GM18909 (cell line): ENCODE data around the gene CBX6.
"Not testable (repeated sequence)": the region's sequence is repeated elsewhere in the genome, so short reads cannot be mapped to it uniquely, and the experiment has no call there.

Experiments
- ATAC-seq: cut with Tn5 transposase; IDR thresholded peaks from one replicate; pipeline ENCODE4 v1.9.1; 2021; ENCODE audit warnings: mild to moderate bottlenecking; ENCODE audit not compliant: unreplicated experiment, poor library complexity

The CBX6 gene

DNA sequence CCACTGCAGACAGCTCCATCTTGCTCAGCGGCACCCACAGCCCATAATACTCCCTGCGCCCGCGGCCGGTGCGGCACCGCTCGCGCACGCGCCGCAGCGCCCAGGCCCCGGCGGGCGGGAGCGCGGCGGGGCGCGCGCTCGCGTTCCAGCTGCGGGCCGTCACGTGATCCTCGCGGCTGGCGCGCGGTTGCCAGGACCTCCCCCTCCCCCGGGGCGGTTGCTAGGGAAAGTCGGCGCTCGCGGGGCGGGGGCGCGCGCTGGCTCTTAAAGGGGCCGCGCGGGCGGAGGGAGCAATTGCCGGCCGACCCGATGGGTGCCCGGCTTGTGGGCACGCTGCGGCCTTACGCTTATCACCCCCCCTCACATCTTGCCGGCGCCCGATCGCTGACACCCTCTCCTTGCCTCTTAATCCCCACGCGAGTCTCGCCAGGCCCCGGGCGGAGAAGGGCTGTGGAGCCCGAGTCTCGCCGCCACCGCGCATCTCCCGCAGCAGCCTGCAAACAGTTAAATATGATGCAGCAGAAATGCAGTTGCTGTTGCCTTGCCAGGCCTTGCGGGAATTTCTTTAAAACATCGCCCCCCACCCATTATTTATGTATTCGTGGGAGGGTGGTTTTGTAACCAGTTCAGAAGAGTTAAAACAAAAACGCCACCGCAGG is at the start of gene CBX6:
Gene CBX6 (minus strand): TSS at position 45 of the 659 bp plus-strand sequence. CDS start 26 bp downstream, at position 19.
- ATAC-seq = peak; percentile 71

DNA sequence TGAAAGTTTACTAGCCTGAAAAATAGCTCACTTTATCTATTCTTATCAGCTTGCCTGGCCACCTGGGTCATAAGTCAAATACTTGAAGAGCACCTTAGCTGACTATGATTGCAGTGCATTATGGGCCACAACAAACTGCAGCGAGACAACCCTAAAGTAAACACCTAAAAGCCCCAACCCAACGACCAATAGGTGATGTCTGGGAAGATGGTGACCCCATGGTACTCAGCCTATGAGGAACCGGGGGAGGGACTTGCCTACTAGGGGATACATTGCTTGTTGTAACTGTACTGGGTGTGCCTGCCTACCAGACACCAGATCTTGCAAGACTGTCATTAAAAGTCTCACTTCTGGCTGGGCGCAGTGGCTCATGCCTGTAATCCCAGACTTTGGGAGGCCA is 49.8 kb upstream of the CBX6 start:
- ATAC-seq = no peak

DNA sequence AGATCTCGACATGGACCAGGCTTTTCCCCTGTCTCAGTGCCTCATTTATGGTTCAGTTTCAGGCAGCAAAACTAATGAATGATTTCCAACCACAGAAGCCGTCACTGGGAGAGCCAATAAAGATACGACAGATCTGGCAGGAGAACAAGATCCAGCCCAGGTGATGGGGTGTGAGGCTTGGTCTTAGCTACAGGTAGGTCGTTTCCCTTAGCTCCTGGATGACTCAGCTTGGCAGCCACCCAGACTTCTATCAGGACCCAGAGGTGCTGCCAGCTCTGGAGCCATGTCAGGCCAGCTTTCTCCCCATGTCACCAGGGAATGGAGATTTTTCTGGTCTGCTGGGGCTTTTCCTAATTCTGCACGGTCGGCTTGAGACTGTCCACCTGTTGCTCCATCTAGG is 49.1 kb upstream of the CBX6 start:
- no peak for ATAC-seq

DNA sequence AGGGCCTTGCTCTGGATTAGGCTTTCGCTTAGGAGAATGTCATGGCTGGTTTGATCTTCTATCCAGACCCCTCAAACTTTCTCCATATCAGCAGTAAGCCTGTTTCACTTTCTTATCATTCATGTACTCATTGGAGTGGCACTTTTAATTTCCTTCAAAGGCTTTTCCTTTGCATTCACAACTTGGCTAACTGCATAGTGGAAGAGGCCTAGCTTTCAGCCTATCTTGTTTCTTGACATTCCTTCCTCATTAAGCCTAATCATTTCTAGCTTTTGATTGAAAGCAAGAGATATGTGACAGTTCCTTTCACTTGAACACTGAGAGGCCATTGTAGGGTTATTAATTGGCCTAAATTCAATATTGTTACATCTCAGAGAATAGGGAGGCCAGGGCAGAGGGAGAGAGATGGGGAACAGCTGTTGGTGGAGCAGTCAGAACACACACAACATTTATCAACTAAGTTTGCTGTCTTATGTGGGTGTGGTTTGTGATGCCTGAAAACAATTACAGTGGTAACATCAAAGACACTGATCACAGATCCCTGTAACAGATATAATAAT is 47.7 kb upstream of the CBX6 start:
- no peak for ATAC-seq

DNA sequence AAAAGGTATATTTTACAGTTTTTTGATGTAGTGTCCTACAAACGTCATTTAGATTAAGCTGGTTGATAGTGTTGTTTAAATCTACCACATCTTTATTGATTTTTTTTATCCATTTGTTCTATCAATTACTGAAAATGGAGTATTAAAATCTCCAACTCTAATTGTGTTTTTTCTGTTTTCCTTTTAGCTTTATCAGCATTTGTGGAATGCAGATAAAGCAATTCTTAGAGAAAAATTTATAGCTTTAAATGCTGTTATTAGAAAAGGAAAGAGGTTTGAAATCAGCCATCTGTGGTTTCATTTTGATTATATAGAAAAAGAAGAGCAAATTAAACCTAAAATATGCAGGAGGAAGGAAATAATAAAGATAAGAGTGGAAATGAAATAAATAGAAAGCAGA is 39.4 kb upstream of the CBX6 start:
- ATAC-seq = no peak

- no peak for ATAC-seq
Observed at GRCh38 chr22:38907767-38908166, 35.8 kb upstream of the CBX6 start.

DNA sequence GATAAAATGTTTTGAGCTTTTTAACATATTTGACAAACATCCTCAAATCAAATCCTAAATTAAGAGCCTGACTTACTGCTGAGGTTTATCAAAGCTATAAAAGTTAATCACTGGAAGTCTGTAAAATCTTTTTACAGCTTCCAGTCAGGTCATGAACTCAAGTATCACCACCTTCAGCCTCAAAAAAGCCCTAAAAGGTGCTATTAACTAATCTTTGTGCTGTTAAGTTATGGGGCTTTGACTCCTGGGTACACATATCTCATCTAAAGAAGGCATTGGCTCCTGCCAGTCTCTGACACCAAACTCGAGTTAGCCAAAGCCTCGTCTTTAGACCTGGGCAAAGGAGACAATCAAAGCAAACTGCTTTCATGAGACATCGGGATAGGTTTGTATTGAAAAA is 34.0 kb upstream of the CBX6 start:
- no peak for ATAC-seq

DNA sequence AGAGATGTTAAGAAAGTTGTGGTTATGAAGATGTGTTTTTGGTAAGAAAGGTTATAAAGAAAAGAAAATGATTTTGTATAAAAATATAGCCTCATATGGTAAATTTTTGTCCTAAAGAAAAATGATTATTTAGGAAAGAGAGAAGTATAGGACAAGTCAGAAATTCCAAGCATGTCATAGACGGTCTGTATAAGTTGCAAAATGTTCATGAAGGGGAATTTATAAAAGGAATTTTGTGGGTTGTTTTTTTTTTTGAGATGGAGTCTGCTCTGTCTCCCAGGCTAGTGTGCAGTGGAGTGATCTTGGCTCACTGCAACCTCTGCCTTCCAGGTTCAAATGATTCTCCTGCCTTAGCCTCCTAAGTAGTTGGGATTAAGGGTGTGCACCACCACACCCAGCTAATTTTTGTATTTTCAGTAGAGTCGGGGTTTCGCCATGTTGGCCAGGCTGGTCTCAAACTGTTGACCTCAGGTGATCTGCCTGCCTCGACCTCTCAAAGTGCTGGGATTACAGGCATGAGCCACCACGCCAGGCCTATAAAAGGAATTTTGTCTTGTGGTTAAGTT is 32.1 kb upstream of the CBX6 start:
- ATAC-seq = not testable (repeated sequence)

GRCh38 chr22:38901111-38901641 is 29.2 kb upstream of the CBX6 start:
- no peak for ATAC-seq

DNA sequence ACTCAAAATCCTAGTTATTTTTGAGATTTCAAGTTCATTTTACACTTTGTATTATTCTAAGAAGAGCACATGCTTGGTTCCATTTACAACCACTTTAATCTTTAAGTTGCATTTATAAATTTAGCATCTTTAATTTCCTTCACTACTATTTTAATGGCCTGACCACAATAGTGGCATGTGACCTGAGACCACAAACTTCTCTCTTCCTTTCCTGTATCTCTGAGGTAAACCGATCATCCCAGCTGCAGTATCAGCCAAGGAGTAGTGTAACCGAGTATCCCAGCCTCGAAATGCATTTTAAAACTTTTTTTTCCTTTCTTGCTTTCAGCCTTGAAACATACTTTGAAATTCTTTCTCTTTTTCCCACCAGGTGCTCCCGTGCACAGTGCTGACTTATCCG is 28.7 kb upstream of the CBX6 start:
- no peak for ATAC-seq

GRCh38 chr22:38891256-38891655 is 19.2 kb upstream of the CBX6 start:
- no peak for ATAC-seq

- ATAC-seq = no peak
Observed at GRCh38 chr22:38890377-38890776, 18.4 kb upstream of the CBX6 start.

- ATAC-seq = no peak
Observed at GRCh38 chr22:38886333-38886732, 14.3 kb upstream of the CBX6 start.

DNA sequence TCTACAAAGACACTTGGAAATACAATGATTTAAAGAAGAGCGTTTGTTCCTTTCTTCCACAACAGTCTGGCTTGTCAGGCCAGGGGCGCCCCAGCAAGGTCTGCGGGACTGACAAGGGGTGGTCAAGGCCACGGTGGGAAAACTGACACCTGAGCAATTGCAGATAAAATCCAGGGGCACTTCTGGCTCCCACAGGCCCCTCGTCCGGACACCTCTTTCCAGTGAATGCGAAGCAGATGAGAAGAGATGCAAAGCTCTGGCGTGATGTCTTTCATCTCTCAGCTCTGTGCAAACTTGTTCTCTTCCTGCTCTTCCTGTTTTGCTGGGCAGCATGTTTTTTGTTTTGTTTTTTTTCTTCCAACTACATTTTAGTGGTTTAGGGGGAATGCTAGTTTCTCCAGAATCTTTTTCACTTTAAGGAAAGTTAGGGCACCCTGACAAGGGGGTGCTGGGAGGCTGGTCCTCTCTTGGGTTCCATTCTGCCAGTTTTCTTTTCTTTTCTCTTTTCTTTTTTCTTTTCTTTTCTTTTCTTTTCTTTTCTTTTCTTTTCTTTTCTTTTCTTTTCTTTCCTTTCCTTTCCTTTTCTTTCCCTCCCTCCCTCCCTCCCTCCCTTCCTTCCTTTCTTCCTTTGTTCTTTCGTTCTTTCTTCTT is 11.1 kb upstream of the CBX6 start:
- ATAC-seq = no peak

DNA sequence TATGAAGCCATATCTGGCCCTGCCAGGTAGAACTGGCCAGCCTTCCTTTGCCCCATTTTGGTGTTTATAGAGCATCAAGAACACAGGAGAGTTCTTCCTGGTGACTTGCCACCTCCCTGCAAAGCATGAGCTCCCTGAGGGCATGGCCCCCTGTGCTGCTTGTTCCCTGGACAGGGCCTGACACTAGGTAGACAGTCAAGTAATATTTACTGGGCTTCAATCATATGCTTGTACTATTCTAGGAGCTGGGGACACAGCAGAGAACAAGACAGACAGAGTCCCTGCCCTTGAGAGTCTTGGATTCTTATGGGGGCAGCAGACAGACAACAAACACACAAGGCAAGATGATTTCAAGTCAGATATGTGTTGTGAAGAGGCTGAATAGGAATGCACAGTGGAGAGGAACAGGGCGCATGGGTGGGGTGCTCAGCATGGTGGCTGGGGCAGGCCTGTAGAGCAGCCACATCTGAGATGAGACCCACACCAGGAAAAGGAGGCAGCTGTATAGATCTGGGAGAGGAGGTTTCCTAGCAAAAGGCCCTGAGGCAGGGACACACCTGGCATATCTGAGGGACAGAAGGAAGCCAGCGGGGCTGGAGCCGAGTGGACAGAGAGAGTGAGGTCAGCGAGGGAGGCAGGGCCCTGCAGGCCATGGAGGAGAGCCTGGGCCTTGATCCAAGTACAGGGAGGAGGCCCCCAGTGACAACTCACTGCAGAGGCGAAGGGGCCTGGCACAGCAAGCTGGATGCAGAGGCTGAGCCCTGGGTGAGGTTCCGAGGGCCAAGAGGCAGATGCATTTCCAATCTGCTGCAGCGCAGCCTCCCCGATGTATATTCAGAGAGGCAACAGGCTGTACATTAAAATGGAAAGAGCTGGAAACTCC is 10.2 kb upstream of the CBX6 start:
- ATAC-seq = no peak

DNA sequence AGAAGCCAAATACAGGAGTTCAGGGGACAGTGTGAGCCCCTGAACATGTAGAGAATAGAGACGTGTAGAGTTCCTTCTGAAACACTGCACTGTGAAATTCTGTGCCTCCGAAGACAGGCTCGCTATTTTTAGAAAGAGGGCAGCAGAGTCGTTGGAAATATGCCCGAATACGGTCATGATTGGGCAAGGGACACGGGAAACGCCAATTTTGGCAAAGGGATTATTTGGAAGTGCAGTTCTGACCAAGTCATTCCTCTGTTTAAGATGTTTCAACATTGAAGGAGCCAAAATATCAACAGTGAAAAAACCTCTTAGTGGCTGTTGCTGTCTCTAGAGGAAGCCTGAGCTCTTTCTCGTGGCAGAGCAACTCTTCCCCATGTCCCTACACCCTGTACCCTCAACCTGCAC is 9.5 kb upstream of the CBX6 start:
- ATAC-seq = no peak

DNA sequence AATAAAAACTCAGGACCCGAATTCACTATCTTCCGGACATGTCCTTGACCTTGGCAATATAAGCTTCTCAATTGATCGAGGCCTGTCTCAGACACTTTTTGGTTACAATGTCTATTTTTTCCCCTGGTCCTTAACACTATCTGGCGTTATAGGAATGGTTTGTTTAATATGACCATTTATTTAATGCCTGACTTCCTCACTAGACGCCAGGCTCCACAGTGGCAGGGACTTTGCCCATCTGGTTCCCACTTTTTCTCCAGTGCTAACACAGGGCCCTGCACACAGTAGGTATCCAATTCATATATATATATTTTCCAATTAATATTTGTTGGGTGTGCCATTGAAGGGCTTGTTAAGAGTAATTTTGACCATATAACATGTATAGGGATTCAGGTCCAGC is 7.9 kb upstream of the CBX6 start:
- no peak for ATAC-seq

GRCh38 chr22:38879108-38879729 is 7.2 kb upstream of the CBX6 start:
- no peak for ATAC-seq

DNA sequence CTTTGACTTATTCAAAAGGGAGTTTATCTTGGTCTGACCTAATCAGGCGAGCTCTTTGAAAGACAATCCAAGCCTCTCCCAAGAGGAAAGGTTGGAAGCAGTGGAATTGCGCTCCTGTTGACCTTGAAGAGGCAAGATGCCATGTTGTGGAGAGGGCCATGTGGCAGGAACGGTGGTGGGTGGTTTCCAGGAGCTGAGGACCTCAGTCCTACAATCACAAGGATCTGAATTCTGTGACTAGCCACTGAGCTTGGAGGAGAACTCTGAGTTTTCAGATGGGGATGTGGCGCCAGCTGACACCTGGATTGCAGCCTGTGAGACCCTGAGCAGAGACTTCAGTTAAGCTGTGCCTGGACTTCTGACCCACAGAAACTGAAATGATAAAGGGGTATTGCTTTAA is 6.0 kb upstream of the CBX6 start:
- ATAC-seq = no peak
